NCI-H1092 treated with DMSO at 0.1 percent for 48 hours (cell line): ENCODE results near the gene C1GALT1C1L.
"Not testable (repeated sequence)": the region's sequence is repeated elsewhere in the genome, so short reads cannot be mapped to it uniquely, and the experiment has no call there.

Source experiments
- DNase-seq: peaks from one replicate; lab custom pipeline; 2025; lab: John Stamatoyannopoulos, UW

The C1GALT1C1L gene

GRCh38 chr2:43676322-43677050 is at the start of gene C1GALT1C1L:
C1GALT1C1L (minus strand) TSS chr2:43676429; CDS start chr2:43676322, 107 bp downstream.
- DNase-seq: no peak

- no peak for DNase-seq
Measured at GRCh38 chr2:43725711-43726246, 49.5 kb upstream of the C1GALT1C1L start.

- no peak for DNase-seq
Measured at GRCh38 chr2:43724728-43725526, 48.7 kb upstream of the C1GALT1C1L start.

- no peak for DNase-seq
Measured at GRCh38 chr2:43718530-43719124, 42.4 kb upstream of the C1GALT1C1L start.

GRCh38 chr2:43717322-43717721 is 41.1 kb upstream of the C1GALT1C1L start:
- DNase-seq: no peak

- DNase-seq: no peak
Measured at GRCh38 chr2:43715300-43716098, 39.3 kb upstream of the C1GALT1C1L start.

- DNase-seq: no peak
Measured at GRCh38 chr2:43714164-43714563, 37.9 kb upstream of the C1GALT1C1L start.

- DNase-seq: no peak
Measured at GRCh38 chr2:43710866-43711265, 34.6 kb upstream of the C1GALT1C1L start.

GRCh38 chr2:43708891-43709290 is 32.7 kb upstream of the C1GALT1C1L start:
- no peak for DNase-seq

GRCh38 chr2:43708178-43708577 is 31.9 kb upstream of the C1GALT1C1L start:
- no peak for DNase-seq

- no peak for DNase-seq
Measured at GRCh38 chr2:43707255-43708015, 31.2 kb upstream of the C1GALT1C1L start.

GRCh38 chr2:43701111-43701510 is 24.9 kb upstream of the C1GALT1C1L start:
- DNase-seq: no peak

- no peak for DNase-seq
Measured at GRCh38 chr2:43699761-43700160, 23.5 kb upstream of the C1GALT1C1L start.

- DNase-seq: not testable (repeated sequence)
Measured at GRCh38 chr2:43698140-43698539, 21.9 kb upstream of the C1GALT1C1L start.

- DNase-seq: no peak
Measured at GRCh38 chr2:43692428-43692994, 16.3 kb upstream of the C1GALT1C1L start.

- no peak for DNase-seq
Measured at GRCh38 chr2:43689999-43690398, 13.8 kb upstream of the C1GALT1C1L start.

- no peak for DNase-seq
Measured at GRCh38 chr2:43685357-43685756, 9.1 kb upstream of the C1GALT1C1L start.

- not testable (repeated sequence) for DNase-seq
Measured at GRCh38 chr2:43677783-43678182, 1.6 kb upstream of the C1GALT1C1L start.

- DNase-seq: no peak
Measured at GRCh38 chr2:43675646-43676321, 445 bp downstream of the C1GALT1C1L start.

- no peak for DNase-seq
Measured at GRCh38 chr2:43657241-43657640, 19.0 kb downstream of the C1GALT1C1L start.
